GM12874 (cell line): ENCODE measurements around the gene CD40.

Source experiments
- TF ChIP-seq, protein P1 (sequence below): IDR thresholded peaks from 2 replicates; pipeline ENCODE4 v1.5.1; 2011; ENCODE audit warnings: low read depth, mild to moderate bottlenecking, control low read depth, low read length, moderate library complexity; ENCODE audit not compliant: insufficient read depth

Gene CD40

GRCh38 chr20:46077642-46078305 lies 40.3 kb upstream of the CD40 start:
- TF ChIP-seq, protein P1, sequence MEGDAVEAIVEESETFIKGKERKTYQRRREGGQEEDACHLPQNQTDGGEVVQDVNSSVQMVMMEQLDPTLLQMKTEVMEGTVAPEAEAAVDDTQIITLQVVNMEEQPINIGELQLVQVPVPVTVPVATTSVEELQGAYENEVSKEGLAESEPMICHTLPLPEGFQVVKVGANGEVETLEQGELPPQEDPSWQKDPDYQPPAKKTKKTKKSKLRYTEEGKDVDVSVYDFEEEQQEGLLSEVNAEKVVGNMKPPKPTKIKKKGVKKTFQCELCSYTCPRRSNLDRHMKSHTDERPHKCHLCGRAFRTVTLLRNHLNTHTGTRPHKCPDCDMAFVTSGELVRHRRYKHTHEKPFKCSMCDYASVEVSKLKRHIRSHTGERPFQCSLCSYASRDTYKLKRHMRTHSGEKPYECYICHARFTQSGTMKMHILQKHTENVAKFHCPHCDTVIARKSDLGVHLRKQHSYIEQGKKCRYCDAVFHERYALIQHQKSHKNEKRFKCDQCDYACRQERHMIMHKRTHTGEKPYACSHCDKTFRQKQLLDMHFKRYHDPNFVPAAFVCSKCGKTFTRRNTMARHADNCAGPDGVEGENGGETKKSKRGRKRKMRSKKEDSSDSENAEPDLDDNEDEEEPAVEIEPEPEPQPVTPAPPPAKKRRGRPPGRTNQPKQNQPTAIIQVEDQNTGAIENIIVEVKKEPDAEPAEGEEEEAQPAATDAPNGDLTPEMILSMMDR = no peak

DNA sequence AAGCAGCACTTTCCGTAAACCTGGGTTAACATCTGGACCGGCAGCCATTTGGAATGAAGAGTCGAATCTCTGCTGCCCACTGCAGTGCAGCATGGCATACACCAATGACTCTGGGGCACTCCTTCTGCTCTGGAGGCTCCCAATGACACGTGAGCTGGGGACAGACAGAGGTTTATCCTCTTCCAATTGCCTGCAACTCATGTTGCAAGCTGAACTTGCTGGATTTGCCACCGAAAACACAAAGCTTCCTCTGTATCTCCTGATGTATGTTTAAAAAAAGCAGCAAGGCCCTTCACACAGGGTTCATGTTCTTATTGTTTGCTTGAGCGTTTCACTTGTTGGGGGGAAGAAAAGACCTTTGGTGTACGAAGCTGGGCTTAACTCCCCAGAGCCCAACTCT lies 39.2 kb upstream of the CD40 start:
- TF ChIP-seq, protein P1 = no peak

DNA sequence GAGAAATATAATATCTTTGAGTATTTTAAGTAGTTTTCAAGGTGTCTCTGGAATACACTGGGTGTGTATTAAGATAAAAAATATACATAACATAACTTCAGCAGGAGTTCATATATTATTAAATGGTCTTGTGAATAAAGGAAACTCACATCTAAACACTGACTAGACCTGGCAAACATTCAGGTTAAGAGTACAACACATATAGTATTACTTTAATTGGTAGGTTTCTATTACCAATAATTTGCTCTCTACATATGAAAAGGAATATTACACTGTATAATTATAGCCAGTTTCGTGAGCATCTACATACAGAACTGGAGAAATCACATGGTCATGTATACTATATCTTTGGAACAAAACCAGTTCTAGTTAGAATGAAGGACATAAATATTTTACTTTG lies 37.0 kb upstream of the CD40 start:
- TF ChIP-seq, protein P1 = no peak

- TF ChIP-seq, protein P1 = no peak
Observed at GRCh38 chr20:46083101-46083500, 35.0 kb upstream of the CD40 start.

- TF ChIP-seq, protein P1 = no peak
Observed at GRCh38 chr20:46083531-46084061, 34.5 kb upstream of the CD40 start.

GRCh38 chr20:46084805-46085178 lies 33.3 kb upstream of the CD40 start:
- TF ChIP-seq, protein P1 = no peak

DNA sequence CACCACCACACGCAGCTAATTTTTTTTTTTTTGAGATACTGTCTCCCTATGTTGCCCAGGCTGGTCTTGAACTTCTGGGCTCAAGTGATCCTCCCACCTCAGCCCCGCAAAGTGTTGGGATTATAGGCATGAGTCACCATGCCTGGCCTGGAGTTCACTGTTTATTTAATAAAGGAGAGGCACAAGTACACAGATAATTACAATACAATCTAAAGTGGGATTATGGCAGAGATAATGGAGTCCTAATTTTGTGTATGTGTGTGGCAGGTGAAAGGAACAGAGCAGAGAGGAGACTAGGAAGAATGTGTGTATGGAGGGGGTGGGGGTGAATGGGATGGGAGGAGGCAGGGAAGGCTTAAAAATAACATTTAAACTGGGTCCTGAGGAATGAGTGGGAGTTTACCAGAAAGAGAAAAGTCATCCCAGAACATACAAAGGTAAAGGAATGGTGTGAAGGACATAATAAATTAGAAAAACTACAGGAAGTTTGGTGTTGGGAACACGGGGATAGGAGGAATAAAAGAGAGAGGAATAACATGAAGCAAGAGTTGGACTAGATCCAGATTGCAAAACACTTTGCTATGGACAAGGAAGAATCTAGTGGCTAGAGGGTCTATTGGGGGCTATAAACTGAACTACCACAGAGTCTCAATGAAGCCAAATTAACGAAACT lies 32.8 kb upstream of the CD40 start:
- TF ChIP-seq, protein P1 = no peak
